H1 (cell line): Measurements from ENCODE around the gene ZBTB47. TPM values are rescaled to one million over a fixed set of nuclear protein-coding genes. Genes with fewer than 3 reads are reported as not detected.

Source experiments
- BRCA1 ChIP-seq: IDR thresholded peaks from 2 replicates; pipeline ENCODE4 v1.6.1; 2012; ENCODE audit warnings: low read depth, low read length, improper control_type of control experiment
- CBX5 ChIP-seq: fragments of 300-800, 300-1000 bp; sonication (generic); IDR thresholded peaks from 2 replicates; pipeline ENCODE4 v1.7.1; 2016; ENCODE audit warnings: antibody characterized with exemption, low read length, low read depth
- CHD7 ChIP-seq: fragments of 300-600 bp; sonication (generic); IDR thresholded peaks from 2 replicates; pipeline ENCODE4 v1.7.1; 2012; ENCODE audit warnings: low read length, moderate library complexity, mild to moderate bottlenecking, inconsistent platforms; ENCODE audit not compliant: insufficient replicate concordance
- CREB1 ChIP-seq: IDR thresholded peaks from 2 replicates; pipeline ENCODE4 v1.6.1; 2012; ENCODE audit warnings: inconsistent platforms
- HDAC2 ChIP-seq, 2 experiments: fragments of 300-600 bp in 1 of 2; sonication (generic) in 1 of 2; IDR thresholded peaks; 2 replicates each; pipeline ENCODE4 v1.6.1; 2011 to 2012; ENCODE audit warnings: low read depth in 2 of 2, low read length in 2 of 2, mild to moderate bottlenecking in 2 of 2, moderate library complexity in 2 of 2, borderline replicate concordance in 1 of 2, inconsistent platforms in 1 of 2
- JUN ChIP-seq: IDR thresholded peaks from 2 replicates; pipeline ENCODE4 v1.6.1; 2011; ENCODE audit warnings: low read depth, mild to moderate bottlenecking, improper control_type of control experiment, low read length
- KDM4A ChIP-seq: IDR thresholded peaks from one replicate; pipeline ENCODE4 v1.7.1; 2012; ENCODE audit warnings: low read depth, mild to moderate bottlenecking, moderate library complexity, low read length, inconsistent platforms; ENCODE audit not compliant: severe bottlenecking
- POLR2A ChIP-seq, 2 experiments: IDR thresholded peaks; 1 replicate in 1 of 2; 2 replicates in 1 of 2; pipeline ENCODE4 v1.6.1; 2011; ENCODE audit warnings: low read depth in 2 of 2, low read length in 2 of 2, mild to moderate bottlenecking in 2 of 2; ENCODE audit errors: control extremely low read depth in 1 of 2
- SUZ12 ChIP-seq: fragments of 200-600 bp; sonication (generic); IDR thresholded peaks from 2 replicates; pipeline ENCODE4 v1.6.1; 2012; ENCODE audit warnings: mild to moderate bottlenecking, inconsistent platforms, low read length, moderate library complexity, mixed read lengths
- ZNF274 ChIP-seq: IDR thresholded peaks from 2 replicates; pipeline ENCODE4 v1.7.0; 2012; ENCODE audit warnings: low read length, borderline replicate concordance; ENCODE audit errors: extremely low read depth
- polyA plus RNA-seq, 7 experiments: library from polyadenylated mRNA; depleted of rRNA in 3 of 7; stranded (reverse) in 5 of 7; unstranded in 2 of 7; fragments of >200 nt in 5 of 7; fragments of 200-250 nt in 2 of 7; gene quantifications; 1 replicate in 5 of 7; 2 replicates in 1 of 7; 4 replicates in 1 of 7; pipeline versions ENCODE4 v1.2.1 to v1.2.3, GENCODE V29; 2011 to 2013; ENCODE audit warnings: missing spikeins in 2 of 7, mixed read lengths in 2 of 7
- total RNA-seq: library from RNA; stranded (reverse); fragmentation: NEBNext Ultra II Directional; extraction: Animal tissue kit (Norgen Biotek cat#: 25700); gene quantifications from 2 replicates; pipeline ENCODE4 v1.2.1, GENCODE V29; 2021

The ZBTB47 gene
- total and polyA plus RNA-seq, 2 of the 8 experiments (the other 6 are each of a cell fraction or from before 2014, with no cell fraction given) = 2.8 to 4.1 TPM

- TF ChIP-seq CHD7 = no peak
- no peak for TF ChIP-seq HDAC2 (IDR thresholded peaks at IDR 0.05; ENCODE audit: borderline replicate concordance in 1 of 2, low read depth in 2 of 2, low read length in 2 of 2)
- TF ChIP-seq CREB1 = no peak
- TF ChIP-seq POLR2A (IDR thresholded peaks at IDR 0.05; ENCODE audit: control extremely low read depth in 1 of 2, low read depth in 2 of 2, low read length in 2 of 2) = no peak
- TF ChIP-seq KDM4A = no peak
- no peak for TF ChIP-seq JUN
- TF ChIP-seq CBX5 = no peak
- TF ChIP-seq BRCA1 = no peak
- TF ChIP-seq ZNF274 = no peak
- no peak for TF ChIP-seq SUZ12
These were observed 46.0 kb downstream of the ZBTB47 start (continued) for GRCh38 chr3:42699511-42699971.
